BLaER1 (cell line): ENCODE data around the gene CDK13.

Experiments
- H3K27ac ChIP-seq: shearing (Covaris generic); formaldehyde crosslinking; 2 replicates; pipeline ENCODE4 v1.8.1; 2022
- H3K27me3 ChIP-seq: shearing (Covaris generic); formaldehyde crosslinking; 2 replicates; pipeline ENCODE4 v1.8.1; 2022
- H3K36me3 ChIP-seq: shearing (Covaris generic); formaldehyde crosslinking; 2 replicates; pipeline ENCODE4 v1.8.1; 2022
- H3K4me1 ChIP-seq: shearing (Covaris generic); formaldehyde crosslinking; 2 replicates; pipeline ENCODE4 v1.8.1; 2022
- H3K4me2 ChIP-seq: shearing (Covaris generic); formaldehyde crosslinking; 2 replicates; pipeline ENCODE4 v1.8.1; 2022
- H3K4me3 ChIP-seq: shearing (Covaris generic); formaldehyde crosslinking; 2 replicates; pipeline ENCODE4 v1.8.1; 2022
- H3K9ac ChIP-seq: shearing (Covaris generic); formaldehyde crosslinking; 2 replicates; pipeline ENCODE4 v1.8.1; 2022
- H3K9me3 ChIP-seq: shearing (Covaris generic); formaldehyde crosslinking; 2 replicates; pipeline ENCODE4 v1.8.1; 2022
- H4K20me1 ChIP-seq: shearing (Covaris generic); formaldehyde crosslinking; 2 replicates; pipeline ENCODE4 v1.8.1; 2022
- Cebpa-rat ChIP-seq: shearing (Covaris generic); IDR thresholded peaks from 2 replicates; pipeline ENCODE4 v1.8.1; 2022

The CDK13 gene

DNA sequence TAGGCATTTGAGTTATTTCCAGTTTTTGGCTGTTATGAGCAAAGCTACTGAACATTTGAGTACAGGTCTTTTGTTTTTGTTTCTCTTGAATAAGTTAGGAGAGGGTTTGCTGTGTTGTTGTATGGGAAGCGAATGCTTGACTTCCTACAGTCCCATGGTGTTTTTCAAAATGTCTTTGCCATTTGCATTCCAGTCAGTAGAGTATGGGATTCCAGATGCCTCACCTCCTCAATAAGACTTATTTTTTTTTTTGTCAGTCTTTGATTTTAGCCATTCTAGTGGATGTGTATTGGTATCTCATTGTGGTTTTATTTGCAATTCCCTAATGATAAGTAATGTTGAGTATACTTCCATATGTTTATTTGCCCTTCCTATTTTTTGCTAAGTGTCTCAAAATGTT lies 19.4 kb downstream of the CDK13 start:
- no peak overlapping the region for H3K4me3 ChIP-seq
- H3K9ac ChIP-seq: no peak overlapping the region
- H3K9me3 ChIP-seq: peaks cover 35% of the 10 kb centered on the region
- peaks cover 19% of the 10 kb centered on the region for H3K36me3 ChIP-seq
- no peak overlapping the region; the same call in 1 of the 2 replicates for H3K27ac ChIP-seq
- H3K27me3 ChIP-seq: no peaks in the 10 kb centered on the region
- TF ChIP-seq Cebpa-rat: no peak
- peaks cover 40% of the 10 kb centered on the region for H4K20me1 ChIP-seq
- peaks cover 59% of the 10 kb centered on the region for H3K4me1 ChIP-seq
- H3K4me2 ChIP-seq: peak overlapping the region; percentile 65

DNA sequence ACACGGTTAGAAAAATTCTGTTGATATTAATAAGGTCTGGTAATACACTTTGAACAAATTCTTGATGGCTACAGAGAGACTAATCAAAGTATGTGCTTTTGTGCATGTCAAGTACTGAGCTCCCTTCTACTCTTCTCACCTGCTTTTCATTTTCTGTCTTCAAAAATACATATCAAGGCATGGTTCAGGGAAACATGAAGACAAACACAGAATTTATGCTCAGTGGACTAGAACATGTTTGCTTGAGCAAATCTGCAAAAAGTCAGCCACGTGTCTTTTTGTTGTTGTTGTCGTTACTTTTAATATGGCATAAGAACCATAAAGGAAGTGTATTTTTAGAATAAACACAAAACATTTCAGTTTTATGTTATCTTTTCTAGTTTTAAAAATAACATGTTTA lies 21.9 kb downstream of the CDK13 start:
- H3K9ac ChIP-seq: peak overlapping the region; percentile 45; the same call in 1 of the 2 replicates
- peaks cover 28% of the 10 kb centered on the region for H3K36me3 ChIP-seq
- H3K9me3 ChIP-seq: peaks cover 38% of the 10 kb centered on the region
- TF ChIP-seq Cebpa-rat: no peak
- H3K4me2 ChIP-seq: peak overlapping the region; percentile 65
- H3K27ac ChIP-seq: peak overlapping the region; percentile 68
- H4K20me1 ChIP-seq: peaks cover 50% of the 10 kb centered on the region
- H3K4me1 ChIP-seq: peaks cover 59% of the 10 kb centered on the region
- H3K27me3 ChIP-seq: no peaks in the 10 kb centered on the region
- H3K4me3 ChIP-seq: no peak overlapping the region

DNA sequence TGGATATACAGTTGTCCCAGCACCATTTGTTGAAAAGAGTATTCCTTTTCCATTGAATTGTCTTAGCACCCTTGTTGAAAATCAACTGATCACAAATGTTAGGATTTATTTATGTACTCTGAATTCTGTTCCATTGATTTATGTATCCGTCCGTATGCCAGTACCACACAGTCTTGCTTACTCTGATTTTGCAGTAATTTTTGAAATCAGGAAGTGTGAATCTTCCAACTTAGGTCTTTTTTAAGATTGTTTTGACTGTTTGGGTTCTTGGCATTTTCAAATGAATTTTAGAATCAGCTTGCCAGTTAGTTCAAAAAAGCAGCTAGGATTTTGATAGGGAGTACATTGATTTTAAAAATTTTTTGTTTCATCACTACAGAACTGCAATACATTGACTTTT lies 23.7 kb downstream of the CDK13 start:
- peaks cover 50% of the 10 kb centered on the region for H4K20me1 ChIP-seq
- H3K4me2 ChIP-seq: no peak overlapping the region
- peaks cover 38% of the 10 kb centered on the region for H3K9me3 ChIP-seq
- no peaks in the 10 kb centered on the region for H3K27me3 ChIP-seq
- H3K9ac ChIP-seq: no peak overlapping the region
- no peak overlapping the region for H3K27ac ChIP-seq
- peaks cover 67% of the 10 kb centered on the region for H3K4me1 ChIP-seq
- no peak for TF ChIP-seq Cebpa-rat
- peaks cover 20% of the 10 kb centered on the region; the same call in 1 of the 2 replicates for H3K36me3 ChIP-seq
- no peak overlapping the region for H3K4me3 ChIP-seq

DNA sequence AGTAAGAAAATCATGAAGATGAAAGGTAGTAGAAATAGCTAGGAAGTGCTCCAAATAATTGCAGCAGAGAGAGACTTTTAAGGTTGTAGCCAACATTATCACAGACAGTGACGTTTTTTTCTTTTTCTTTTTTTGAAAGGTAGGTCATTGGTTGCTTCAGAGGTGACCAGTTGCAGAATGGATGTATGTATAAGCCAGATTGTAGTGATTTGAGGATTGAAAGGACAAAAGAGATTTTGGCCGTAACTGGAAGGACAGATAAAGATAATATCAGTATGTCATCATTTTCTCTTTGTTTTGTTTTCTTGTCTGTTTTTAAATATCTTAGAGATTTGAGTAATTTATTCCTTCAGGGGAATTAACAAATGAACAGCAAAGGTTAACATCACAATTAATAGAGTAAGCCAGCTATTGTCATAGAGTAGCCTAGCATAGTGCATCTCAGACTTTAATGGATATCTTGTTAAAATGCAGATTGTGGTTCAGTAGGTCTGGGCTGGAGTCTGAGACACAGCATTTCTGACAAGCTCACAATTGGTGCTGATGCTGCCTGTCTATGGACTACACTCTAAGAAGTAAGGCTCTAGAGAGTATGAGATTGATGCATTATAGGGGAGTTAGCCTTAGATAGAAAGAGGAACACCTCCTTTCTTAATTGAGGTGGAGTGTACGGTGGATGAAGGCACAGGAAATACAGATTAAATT lies 28.3 kb downstream of the CDK13 start:
- Histone ChIP-seq H3K4me1 (peaks cover 22% of the 10 kb centered on the region), H3K27me3 (no peaks in the 10 kb centered on the region), H3K27ac (no peak overlapping the region), H3K4me3 (no peak overlapping the region), H3K9me3 (peaks cover 62% of the 10 kb centered on the region), H4K20me1 (peaks cover 59% of the 10 kb centered on the region), H3K36me3 (peaks cover 35% of the 10 kb centered on the region), H3K9ac (no peak overlapping the region), H3K4me2 (peak overlapping the region; percentile 32)
- no peak for TF ChIP-seq Cebpa-rat

DNA sequence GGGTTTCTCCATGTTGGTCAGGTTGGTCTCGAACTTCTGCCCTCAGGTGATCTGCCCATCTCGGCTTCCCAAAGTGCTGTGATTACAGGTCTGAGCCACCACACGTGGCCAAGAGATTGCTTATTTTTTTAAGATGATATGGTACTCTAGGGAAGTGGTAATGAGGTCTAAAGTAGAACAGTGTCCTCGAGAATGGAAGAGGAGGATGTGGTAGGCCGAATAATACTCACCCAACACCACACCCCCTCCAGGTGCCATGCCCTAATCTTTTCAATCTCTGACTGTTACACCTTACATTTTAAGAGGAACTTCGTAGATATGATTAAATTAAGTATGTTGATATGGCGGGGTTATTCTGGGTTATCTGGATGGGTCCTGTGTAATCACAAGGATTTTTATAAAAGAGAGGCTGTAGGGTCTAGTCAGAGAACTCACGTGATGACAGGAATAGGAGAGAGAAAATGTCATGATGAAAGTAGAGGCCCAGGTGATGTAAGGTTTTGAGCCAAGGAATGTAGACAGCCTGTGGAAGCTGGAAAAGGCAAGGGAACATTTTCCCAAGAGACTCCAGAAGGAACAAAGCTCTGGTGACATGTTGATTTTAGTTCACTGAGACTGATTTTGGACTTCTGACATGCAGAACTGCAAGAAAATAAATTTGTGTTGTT lies 29.5 kb downstream of the CDK13 start:
- H4K20me1 ChIP-seq: peaks cover 71% of the 10 kb centered on the region
- H3K4me1 ChIP-seq: peaks cover 14% of the 10 kb centered on the region
- no peak overlapping the region for H3K9ac ChIP-seq
- no peak overlapping the region for H3K27ac ChIP-seq
- peaks cover 52% of the 10 kb centered on the region for H3K9me3 ChIP-seq
- H3K4me3 ChIP-seq: no peak overlapping the region
- no peak overlapping the region for H3K4me2 ChIP-seq
- no peaks in the 10 kb centered on the region for H3K27me3 ChIP-seq
- H3K36me3 ChIP-seq: peaks cover 39% of the 10 kb centered on the region
- no peak for TF ChIP-seq Cebpa-rat

DNA sequence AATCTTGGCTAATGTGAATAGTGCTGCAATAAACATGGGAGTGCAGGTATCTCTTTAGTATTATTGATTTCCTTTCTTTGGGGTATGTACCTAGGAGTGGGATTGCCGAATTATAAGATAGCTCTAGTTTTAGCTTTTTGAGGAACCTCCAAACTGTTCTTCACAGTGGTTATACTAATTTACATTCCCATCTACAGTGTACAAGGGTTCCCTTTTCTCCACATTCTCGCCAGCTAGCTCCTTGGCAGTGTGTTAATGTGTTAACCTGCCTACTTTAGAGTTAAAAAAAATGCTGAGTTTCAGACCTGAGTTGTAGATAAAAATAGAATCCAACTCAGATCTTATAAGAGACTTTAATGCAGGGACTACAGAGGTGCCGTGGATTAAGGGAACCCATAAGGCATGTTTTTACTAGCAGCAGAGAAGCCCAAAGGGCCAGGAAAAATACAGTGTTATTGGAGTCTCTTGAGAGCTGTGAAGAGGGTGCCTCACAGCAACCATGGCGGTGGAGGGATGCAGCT lies 35.4 kb downstream of the CDK13 start:
- H3K27ac ChIP-seq: no peak overlapping the region
- H3K9ac ChIP-seq: no peak overlapping the region
- no peak for TF ChIP-seq Cebpa-rat
- no peak overlapping the region; the same call in 1 of the 2 replicates for H3K4me2 ChIP-seq
- H3K36me3 ChIP-seq: peaks cover 49% of the 10 kb centered on the region
- H4K20me1 ChIP-seq: peaks cover 80% of the 10 kb centered on the region
- H3K4me3 ChIP-seq: no peak overlapping the region
- no peaks in the 10 kb centered on the region for H3K27me3 ChIP-seq
- H3K4me1 ChIP-seq: peaks cover 6% of the 10 kb centered on the region; the same call in 1 of the 2 replicates
- H3K9me3 ChIP-seq: peaks cover 9% of the 10 kb centered on the region

DNA sequence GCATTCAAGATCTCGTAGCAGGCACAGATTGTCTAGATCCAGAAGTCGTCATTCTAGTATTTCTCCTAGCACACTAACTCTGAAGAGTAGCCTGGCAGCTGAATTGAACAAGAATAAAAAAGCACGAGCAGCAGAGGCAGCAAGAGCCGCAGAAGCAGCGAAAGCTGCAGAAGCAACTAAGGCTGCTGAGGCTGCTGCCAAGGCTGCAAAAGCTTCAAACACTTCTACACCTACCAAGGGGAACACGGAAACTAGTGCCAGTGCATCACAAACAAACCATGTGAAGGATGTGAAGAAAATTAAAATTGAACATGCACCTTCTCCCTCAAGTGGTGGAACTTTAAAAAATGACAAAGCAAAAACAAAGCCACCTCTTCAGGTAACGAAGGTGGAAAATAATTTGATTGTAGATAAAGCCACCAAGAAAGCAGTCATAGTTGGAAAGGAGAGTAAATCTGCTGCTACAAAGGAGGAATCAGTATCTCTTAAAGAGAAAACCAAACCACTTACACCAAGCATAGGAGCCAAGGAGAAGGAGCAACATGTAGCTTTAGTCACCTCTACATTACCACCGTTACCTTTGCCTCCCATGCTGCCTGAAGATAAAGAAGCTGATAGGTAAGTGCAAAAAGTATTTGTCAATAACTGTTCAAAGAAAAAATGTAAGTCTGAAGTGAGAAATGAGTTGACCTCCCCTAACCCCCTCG lies 37.7 kb downstream of the CDK13 start:
- no peak overlapping the region for H3K4me2 ChIP-seq
- H3K27me3 ChIP-seq: no peaks in the 10 kb centered on the region
- H3K4me1 ChIP-seq: peaks cover 6% of the 10 kb centered on the region; the same call in 1 of the 2 replicates
- H3K9ac ChIP-seq: no peak overlapping the region
- H3K36me3 ChIP-seq: peaks cover 61% of the 10 kb centered on the region
- no peak overlapping the region for H3K4me3 ChIP-seq
- H3K9me3 ChIP-seq: no peaks in the 10 kb centered on the region
- TF ChIP-seq Cebpa-rat: no peak
- H3K27ac ChIP-seq: no peak overlapping the region
- peaks cover 96% of the 10 kb centered on the region for H4K20me1 ChIP-seq

DNA sequence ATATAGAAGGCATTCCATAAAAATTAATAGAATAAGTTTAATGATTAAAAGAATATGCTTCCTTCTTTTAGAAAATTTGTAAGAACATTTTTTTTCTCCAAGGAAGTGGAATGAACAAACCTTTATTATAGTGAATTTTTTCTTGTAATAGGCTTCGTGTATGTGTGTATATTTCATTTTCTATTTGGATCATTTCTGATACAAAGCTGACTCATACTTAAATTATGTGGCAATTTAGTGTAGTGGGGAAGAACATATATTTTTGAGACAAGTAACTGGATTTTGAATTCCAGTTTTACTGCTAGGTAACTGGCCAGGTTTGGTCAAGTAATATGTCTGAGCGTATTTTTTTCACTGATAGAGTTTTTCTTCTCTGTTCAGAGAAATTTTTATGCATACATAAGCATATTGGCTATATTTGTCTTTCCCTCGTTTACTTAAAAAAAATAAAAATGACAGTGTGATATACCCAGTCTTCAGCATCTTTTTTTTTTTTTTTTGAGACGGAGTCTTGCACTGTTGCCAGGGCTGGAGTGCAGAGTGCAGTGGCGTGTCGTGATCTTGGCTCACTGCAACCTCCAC lies 50.8 kb downstream of the CDK13 start:
- Histone ChIP-seq H3K4me2 (no peak overlapping the region), H3K4me3 (no peak overlapping the region), H3K27me3 (no peaks in the 10 kb centered on the region), H4K20me1 (peaks cover 56% of the 10 kb centered on the region), H3K27ac (no peak overlapping the region), H3K36me3 (peaks cover 58% of the 10 kb centered on the region), H3K9ac (no peak overlapping the region), H3K4me1 (no peaks in the 10 kb centered on the region), H3K9me3 (no peaks in the 10 kb centered on the region)
- TF ChIP-seq Cebpa-rat: no peak

DNA sequence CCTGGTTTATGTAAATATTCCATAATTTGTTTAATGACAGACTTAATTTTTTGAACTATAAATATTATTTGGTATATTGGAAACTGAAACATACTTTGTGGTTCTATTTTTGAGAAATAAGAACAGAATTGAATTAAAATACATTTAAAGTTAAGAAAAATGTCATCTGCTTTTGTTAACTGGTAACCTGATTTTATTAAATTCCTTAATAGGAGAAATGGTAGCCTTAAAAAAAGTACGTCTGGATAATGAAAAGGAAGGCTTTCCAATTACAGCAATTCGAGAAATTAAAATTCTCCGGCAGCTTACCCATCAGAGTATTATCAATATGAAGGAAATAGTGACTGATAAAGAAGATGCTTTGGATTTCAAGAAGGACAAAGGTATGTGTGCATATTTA lies 51.6 kb downstream of the CDK13 start:
- no peaks in the 10 kb centered on the region for H3K4me1 ChIP-seq
- H4K20me1 ChIP-seq: peaks cover 54% of the 10 kb centered on the region
- no peak for TF ChIP-seq Cebpa-rat
- H3K27me3 ChIP-seq: no peaks in the 10 kb centered on the region
- H3K4me3 ChIP-seq: no peak overlapping the region
- no peak overlapping the region for H3K9ac ChIP-seq
- no peak overlapping the region for H3K27ac ChIP-seq
- no peaks in the 10 kb centered on the region for H3K9me3 ChIP-seq
- H3K36me3 ChIP-seq: peaks cover 62% of the 10 kb centered on the region
- no peak overlapping the region for H3K4me2 ChIP-seq
